Stimulated activated CD4-positive, alpha-beta T cell treated with anti-CD3 and anti-CD28 coated beads, Interleukin-15, amount 100 ng/mL, for 48 hours (primary cell): ENCODE results near the gene NWD2.
A peak's percentile ranks its signal among the peaks of the same experiment; 100 is the strongest.

Experiments used
- DNase-seq, 2 donors: peaks; one replicate each; pipeline ENCODE4 v3.0.0-alpha.2; 2020; ENCODE audit warnings: low read depth in 2 of 2

NWD2 gene

DNA sequence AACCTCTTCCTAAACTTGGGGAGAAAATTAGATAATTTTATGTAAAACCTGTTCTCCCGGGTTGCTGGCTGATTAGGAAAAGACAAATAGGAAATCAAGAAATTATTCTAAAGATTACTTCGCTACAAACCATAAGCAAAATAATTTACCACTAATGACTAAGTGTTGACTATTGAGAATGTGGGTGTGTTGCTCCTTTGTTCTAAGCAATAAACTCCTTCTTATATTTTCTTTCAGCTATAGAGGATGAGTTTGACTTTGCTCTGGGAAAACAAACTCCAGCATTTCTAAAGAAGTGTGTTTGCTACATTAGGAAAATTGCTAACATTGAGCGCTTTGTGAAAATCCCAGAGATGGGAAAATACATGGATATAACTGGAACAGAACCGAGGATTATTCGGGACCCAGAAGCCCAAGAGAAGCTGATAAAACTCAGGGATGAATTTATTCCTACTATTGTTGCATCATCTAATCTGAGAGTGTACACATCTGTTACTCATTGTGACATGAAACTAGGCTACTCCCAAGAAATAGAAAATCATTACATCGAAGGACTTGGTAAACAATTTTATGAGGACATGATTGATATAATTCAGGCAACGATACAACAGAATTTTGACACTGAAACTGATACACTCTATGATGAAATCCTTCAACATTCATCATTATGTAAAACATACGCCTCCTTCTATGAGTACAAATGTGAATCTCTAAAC is 194.2 kb downstream of the NWD2 start:
- DNase-seq = no peak

DNA sequence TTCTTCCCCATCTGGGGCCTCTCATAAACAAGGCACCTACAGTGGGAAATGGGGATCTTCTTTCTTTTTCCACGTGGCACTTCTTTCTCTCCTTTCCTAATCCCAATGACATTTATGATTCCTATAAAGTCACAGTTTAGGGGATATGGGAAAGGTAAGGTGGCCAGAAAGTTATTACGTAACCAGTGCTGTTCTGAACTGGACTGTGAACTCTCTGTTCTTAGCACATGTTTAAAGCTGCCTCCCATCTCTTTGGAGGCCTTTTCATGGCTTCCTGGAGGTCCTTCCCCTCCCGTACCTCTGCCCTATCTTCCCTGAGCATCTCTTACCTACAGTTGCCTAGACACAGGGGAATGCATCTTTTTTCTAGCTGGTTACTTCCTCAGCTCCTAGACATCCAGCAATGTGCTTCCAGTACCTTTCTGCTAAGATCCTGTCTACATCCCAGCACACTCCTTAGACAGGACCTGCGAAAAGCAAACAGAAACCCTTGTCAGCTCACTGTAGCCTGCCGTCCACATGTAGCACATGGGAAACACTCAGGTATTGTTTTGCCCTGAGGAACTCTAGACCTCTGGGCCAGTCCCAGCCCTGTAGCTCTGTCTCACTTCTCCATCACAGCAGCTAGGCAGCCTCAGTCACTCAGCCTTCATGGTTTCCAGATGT is 195.4 kb downstream of the NWD2 start:
- no peak for DNase-seq

DNA sequence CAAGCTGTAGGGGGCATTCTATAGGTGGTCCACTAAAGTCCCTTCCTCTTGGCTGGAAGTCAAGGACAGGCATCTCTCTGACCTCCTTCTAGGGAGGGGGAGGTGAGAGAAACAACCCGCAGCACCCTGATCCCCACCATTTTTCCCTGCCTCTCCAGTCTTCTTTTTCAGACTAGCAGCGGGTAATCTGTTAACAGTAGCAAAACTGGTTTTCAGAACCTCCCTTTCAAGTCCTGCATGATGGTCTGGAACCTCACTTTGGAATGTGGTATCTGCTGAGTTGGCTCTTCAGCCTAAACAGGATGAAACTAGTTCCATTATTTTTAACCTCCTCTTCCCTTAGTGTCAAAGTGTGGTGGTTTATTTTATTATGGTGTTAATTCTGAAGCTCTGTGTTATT is 196.0 kb downstream of the NWD2 start:
- DNase-seq = no peak

DNA sequence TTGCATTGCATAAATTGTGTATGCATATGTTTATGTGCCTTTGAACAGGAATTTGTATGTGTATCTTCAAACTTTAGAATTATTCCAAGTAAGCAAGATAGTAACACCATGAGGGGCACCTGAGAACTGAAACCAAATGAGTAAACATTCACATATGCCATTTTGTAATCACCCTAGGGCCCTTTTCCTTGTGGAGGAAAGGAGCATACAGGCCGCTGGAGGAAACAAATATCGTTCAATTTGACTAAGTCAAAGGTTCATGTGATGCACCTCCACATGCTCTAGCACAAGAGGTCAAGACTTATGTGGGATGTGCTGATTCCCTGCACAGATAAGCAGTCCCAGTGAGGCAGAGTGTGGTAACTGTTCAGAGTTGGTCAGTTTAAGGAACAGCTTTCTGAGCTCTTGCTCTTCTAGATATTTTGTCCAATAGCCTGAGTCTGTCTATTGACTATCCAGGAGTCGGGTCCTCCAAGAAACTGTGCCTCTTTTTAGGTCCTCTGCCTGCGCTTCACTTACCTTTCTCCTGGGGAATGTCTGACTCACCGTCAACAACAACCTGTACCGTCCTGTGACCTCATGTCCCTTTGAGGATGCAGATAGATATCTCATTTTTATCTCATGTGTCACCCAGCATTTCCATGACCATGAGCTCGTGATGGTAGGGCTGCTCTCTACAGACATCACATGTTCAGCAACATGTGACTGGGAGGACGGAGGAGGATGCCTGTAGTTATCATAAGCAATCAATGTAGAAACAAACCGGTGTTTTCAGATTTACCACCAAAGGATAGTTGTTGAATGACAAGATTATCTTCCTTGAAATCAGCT is 196.9 kb downstream of the NWD2 start:
- DNase-seq = no peak

DNA sequence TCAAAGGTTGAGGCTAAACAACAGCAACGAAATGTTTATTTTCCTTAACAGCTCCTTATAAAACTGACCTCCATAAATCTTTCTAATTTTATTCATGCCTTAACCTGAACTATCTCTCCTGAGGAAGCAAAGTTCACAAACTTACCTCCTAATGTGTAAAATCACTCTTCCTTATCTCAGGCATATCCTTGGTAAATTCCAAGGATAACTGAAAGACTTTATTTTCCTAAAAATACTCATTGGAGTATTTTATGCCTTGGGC is 197.4 kb downstream of the NWD2 start:
- DNase-seq = no peak

DNA sequence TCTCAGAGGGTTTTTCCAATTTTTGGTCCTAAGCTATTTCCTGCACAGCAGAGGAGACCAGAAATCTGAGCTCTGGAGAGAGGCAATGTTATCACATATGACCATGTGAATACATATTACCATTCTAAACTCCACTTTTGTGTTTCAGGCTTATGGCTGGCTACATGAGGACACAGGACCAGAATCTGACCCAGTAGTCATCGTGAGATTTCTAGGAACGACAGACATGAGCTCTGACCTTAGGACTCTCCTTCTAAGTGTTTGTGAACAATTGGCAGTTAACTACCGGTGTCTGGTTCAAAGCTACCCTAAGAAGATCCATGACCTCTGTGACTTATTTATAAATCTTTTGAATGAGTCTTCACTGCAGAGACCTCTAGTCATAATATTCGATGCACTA is 198.6 kb downstream of the NWD2 start:
- DNase-seq = no peak

DNA sequence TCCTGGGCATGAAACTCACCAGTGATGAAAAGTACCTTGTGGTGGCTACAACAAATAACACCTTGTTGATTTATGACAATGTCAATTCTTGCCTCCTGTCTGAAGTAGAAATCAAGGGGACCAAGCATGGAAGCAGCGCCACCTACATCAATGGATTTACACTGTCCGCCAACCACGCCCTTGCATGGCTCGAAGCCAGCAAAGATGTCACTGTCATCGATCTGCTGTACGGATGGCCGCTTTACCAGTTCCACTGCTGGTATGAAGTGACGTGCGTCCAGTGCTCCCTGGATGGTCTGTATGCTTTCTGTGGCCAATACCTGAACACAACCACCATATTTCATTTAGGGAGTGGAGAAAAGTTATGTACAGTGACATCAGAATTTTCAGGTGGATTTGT is 200.5 kb downstream of the NWD2 start:
- no peak for DNase-seq

DNA sequence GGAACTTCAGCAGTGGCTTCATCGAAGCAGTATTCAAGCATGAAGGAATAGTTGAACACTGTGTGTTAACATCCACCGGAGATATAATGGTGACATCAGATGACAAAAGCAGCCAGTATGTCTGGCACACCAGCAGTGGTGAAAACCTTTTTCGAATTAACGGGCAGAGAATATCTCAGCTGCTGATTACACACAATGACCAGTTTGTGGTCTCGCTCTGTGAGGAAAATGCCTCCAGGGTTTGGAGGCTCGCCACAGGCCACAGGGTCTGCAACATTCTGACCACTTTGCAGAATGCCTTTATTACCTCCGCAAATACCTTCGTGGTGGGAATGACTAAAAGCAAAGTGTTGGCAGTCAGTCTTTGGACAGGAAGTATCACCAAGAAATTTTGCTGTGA is 201.5 kb downstream of the NWD2 start:
- no peak for DNase-seq

DNA sequence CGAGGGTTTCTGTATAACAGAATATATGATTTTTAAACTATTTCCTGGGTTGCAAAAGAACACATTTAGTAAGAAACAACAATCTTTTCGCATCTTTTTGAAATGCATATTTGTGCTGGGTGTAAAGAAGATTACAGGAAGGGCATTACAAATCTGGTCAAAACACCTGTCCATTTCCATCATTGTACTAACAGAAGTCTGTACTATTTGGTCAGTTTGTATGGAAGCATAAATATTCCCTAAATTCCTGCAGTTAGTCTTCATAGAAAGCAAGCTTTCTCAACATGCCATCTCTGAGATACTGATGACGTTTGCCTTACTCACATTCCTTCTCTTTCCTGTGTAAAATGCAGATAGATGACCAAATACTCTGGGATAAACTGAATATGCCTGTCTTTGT is 203.3 kb downstream of the NWD2 start:
- DNase-seq = no peak

DNA sequence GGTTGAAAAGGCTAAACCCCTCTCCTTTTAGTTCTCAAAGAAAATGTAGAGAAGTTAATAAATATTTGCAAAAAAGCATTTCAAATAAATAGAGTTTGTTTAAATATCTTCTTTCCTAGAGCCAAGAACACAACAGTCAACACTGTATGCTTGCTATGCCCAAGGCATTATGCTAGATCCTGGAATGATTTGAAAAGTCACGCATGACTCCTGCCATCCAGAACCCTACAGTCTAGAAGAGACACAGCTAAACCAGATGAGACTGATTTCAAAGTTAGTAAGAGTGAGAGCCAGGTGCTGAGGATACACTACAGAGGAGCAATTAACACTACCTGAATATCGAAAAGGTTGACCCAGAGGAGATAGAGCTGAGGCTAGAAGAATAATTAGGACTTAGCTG is 205.8 kb downstream of the NWD2 start:
- DNase-seq = no peak

DNA sequence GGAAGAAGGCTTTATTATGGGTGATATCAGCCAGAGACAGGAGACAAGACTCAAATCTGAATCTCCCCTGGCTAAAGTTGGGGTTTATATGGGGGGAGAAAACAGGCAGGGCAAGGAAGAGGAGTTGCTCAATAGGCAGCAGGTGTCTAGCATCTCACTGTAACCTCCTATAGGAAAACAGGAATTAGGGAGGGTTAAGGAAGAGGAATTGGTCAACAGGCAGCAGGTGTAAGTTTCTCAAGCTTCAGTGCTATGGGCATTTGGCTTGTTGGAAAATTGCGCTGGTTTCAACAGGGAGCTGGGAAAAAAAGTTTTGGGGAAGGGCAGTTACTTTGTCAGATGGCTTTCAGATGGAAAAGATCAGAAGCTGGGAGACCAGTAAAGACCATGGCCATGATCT is 206.4 kb downstream of the NWD2 start:
- DNase-seq = no peak

DNA sequence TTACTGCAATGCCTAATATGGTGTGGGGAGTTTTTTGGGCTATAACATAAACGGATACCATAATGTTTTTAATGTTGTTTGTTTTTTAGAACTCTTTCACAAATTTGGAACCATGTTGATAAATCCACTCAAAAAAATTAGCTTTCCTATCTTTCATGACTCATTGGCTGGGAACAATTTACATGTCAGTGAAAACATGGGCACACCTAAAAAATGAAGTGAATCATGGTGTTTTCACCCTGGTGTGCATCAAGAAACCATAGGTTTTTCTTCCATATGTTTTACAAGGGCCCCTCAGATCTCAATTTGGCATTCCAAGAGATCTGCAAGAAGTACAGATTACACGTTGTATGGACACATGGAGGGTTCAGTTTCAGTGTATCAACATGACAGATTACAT is 207.1 kb downstream of the NWD2 start:
- DNase-seq = no peak

DNA sequence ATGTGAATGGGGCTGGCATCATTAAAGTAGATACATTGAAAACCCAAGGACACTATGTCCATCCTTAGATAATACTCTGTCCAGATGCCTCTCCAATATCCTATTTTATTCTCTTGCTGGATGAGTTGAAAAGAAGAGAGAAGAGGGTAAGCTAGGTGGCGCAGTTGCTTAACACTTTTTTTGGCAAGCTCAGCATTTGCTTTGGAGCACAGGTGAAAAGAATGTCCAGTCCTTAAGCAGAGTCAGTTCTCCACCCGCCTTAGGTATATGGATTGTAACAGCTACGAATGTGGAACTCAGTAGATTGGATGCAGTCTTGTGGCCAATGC is 208.4 kb downstream of the NWD2 start:
- DNase-seq = peak in 1 of 2 donors; percentile 33

DNA sequence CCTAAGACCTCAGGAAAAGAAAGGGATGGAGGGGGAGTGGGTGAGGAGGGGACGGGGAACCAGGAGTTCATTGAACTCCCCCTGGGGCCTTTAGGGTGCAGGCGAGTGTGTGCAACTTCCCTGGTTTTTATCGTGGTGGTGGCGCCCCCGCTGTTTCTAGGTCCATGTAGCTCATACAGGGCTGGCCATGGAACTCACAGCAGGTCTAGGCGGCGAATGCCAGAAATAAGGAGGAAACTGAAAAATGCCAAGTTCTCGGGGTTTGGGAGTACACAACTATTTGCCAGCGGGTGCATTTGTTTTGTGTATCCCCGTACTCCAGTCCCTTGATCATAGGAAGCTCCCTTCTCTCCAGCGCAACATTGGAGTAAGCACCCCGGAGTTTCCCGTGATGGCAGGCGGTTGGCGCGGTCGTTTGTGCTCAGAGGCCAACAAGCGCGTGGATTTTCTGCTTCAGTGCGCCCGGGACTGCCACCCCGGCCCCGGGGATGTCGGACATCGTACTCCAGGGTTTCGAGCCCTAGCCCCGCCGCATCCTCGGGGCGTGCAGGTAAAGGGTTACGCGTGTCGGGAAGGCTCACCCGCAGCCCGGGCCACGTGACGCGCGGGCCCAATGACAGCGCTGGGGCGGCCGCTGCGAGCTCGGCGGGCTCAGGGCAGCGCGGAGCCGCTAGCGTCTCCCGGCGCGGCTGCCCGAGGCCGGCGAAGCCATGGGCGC is 208.9 kb downstream of the NWD2 start:
- peak; percentile 1 to 34 for DNase-seq

DNA sequence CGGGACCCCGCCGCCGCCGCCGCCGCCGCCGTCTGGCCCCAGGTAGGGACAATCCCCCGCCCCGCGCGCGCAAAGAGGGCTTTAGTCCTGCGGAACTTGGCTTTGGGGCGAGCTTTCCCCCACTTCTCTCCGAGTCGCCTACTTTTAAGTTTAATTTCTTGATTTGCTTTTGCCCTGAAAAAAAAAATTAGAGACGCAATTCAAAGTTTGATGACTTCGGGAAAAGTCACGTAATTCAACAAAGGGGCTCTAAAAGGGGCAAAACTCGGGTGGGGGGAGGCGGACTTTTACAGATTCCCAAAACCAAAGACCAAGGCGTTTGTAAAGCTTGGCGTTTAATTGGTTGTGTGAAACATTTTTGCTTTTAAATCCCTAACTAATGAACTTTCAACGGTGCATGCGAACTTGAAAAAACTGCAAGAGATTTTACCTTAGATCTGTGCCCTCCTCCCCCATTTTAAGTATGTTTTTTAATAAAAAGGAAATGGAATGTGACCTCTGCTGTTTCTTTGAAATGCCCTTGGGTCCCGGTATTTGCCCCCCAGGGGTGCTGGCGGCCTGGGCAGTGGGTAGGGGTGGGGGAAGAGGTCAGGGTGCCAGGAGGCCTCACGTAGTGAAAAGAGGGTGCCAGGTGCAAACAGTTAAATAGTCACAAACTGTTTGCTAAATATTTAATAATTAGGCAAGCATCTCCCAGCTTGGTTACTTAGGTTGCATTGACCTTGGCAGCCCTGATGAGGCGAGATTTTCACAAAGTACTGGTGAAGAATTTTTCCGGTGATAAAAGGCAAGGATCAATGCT is 209.7 kb downstream of the NWD2 start:
- DNase-seq = no peak

DNA sequence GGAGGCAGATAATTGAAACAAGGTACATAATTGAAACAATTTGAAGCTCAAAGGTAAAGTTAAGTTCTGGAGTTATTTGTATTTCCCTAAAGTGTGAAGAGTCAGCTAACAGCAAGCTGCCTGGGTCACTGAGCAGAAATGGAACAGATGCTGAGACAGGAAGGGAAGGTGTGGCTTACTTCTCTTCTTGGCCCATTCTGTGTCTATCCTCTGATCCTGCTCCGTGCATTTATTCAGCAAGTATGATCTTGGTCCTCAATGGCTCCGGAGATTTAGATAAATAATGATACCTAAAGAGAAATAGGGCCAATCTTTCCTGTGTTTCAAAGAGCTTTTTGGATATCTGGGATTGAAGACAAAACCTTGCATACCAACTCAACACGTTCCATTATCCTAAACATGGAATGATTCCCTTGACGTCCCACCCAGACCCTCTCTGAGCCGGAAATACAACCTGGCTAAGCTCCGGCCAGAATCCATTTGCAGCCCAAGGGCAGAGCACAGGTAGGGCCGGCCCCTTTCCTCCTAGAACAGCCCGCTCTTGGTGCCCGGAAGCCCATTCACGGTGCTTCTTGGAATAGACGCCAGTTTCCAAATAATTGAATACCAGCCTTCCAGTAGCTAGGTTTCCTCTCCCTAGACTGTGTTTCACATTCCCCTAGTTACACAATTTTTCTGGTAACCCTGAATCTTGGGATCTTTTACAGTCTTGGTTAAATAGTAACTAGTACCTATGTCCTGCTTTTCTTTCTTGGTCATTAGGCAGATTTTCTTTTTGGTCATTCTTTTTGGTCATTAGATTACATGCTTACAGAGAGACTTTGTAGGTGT is 211.0 kb downstream of the NWD2 start:
- DNase-seq = no peak

DNA sequence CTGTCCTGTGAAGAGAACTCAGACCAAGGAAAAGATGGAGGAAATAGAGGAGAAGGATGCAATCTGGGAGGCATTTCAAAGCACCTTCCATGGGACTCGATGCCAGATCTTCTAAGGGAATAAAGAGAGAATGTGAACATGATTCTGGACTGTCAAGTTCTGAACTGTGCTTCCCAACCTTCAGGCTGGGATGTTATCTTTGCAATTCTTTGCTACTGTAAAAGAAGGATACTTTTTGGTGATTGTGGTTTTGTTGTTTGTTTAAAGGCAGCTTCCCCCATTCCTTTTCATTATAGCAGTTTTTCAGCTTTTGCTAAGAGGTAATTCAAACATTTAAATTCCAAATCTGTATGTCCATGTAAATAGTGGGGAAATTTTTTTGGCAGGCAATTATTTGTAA is 217.3 kb downstream of the NWD2 start:
- no peak for DNase-seq

DNA sequence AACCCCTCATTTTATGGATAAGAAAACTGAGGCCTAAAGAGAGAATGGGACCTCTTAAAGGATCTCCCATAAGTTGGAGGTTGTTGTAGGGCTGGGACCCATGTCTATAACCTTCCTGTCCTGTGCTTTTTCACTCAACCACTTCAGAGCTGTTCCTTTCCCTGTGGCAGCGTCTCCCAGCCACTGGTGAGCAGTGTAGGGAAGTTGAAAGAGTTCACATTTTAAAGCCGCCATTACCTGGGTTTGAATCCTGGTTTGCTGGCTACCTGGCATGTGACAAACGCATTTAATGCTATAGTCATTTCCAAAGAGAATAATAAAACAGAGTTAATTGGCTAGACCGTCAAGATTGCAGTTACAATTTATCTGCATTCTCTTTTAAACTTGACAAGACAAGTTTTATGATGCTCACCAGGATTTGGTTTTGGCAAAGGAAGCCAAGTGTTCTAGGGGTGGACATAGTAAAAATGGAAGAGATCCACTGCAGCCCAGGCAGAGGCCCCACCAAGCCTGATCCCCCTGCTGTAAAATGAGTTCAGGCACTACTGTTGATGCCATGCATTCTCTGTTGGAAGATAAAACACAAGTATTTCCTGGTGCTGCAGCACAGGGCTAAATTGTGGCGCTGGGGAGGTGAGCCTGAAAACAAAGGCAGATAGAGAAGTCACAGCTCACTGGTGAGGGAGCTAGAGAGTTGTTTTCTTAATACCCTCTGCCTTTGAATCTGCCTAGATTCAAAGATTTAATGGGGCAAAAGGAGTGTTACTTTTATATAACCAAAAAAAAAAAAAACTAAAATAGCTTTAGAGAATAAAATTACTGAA is 218.7 kb downstream of the NWD2 start:
- no peak for DNase-seq

DNA sequence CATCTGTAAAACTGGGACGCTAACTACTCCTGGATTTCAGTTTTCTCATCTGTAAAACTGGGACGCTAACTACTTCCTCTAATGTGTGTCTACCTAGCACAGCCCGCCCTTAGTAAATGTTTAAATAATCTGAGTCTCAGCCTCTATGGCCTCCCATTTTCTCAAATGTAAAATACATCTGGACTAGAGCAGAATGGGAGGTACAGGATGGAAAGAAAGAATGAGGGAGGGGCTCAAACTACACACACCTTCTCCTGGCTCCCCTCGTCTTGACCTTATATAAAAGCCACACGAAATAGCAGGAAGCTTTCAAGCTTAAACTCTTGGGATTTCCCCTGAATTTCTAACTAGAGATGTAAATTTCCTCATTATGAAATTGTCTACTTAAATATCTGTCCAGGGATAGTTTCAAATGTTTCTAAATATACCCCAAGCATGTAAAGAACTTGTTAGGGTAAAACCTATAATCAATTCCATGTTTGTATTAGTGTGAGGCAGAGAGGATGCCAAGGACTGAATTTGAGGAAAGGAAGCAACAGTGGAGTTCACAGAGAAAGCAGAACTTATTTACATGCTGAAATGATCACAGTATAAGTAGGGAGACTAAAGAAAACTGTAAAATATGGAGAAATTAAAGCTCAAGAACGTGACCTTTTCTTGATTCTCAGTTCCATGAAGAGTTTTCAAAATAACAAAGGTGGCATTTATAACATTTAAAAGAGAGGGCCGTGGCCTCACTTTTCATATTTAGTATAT is 220.0 kb downstream of the NWD2 start:
- no peak for DNase-seq
